ENCODE data around the gene MGLL.

Gene MGLL

DNA sequence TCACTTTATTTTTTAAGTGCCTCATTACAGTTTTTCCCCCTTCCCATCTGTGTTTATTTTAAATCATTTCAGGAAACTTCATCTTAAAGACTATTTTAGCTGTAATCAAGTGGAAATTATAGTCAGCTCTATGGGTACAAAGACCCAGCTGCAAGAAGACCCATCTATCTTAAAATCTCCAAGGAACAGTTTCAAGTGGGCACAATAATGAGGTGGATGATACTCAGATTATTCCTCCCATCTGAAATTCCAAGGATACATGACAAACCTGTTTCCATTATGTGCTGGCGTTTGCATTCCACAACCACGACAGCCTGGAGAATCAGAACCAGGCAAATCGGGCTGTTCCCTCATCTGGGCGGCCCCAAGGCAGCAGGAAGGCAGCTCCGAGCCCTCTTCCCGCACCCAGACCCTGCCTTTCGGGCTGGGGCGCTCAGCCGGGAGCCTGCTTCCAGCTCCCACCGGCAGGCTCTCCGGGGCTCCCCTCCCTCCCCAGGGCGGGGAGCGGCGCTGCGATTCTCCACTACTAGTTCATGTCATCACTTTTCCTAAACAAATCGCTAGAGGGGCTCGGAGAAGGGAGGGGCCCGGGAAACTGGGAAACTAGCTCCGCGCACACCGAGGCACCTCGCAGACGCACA lies at the start of gene MGLL:
Gene MGLL (minus strand): TSS at position 475 of the 641 bp plus-strand sequence. CDS start 197 bp downstream, at position 278.
- DNase-seq = no peak

DNA sequence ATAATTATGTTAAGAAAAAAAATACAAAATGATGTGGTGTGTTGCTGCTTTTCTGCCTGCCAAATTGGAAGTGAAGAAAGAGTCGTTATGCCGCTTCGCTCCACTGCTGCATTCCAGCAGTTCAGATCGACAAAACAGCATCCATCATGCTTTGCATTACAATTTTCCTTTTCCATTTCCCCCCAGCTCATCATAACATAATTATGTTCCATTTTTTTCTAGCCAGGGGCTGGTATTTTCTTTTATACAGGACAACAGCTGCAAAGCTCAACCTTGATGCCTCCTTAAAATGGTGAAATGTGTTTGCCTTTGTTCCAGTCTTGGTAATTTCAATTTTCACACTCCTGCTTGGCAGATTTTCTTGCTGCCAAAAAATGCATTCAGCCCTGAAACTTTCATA lies 47.8 kb upstream of the MGLL start:
- no peak for DNase-seq

DNA sequence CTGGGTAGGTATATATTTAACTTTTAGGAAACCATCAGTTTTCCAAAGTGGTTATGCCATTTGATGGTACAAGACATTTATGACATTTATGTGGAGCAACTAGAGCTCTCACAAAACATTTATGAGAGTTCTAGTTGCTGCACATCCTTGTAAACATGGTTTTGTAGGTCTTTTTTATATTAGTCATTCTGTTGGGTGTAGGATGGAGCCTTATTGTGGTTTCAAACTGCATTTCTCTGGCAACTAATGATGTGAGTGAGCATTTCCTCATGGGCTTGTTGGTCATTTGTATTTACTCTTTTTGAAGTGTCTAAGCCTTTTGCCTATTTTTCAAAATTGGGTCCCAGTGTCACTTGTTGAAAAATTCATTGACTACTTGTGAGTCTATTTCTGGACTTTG lies 45.7 kb upstream of the MGLL start:
- no peak for DNase-seq

DNA sequence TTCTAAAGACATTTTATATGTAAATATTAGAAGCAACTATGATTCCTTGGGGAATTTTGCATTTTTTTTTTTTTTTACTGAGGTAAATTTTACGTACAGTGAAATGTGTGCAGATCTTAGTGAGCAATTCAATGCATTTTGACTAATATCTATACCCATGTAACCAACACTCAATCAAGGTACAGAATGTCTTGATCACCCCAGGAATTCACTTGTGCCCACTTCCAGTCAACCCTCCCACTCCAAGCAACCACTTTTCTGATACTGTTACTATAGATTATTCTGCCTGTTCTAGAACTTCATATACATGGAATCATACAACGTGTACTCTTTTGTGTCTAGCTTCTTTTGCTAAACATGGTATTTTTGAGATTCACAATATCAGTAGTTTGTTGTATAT lies 45.1 kb upstream of the MGLL start:
- no peak for DNase-seq

DNA sequence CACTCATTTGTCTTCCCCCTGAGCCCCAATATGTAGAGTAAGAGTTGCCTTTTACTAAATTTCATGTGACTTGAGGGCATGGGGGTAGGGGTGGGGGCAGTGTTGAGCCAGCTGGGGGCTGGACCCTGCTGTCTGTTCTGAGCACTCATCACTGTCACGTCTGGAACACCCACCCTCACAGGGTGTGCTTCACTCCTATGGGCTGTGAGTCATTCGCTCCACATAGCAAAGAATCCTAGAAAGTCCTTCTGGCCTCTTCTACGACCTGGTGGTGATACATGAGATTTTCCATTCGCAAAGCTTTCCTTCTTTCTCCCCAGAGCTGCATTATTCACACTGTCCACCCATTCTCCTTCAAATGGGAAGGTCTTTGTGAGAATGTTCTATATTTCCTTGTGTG lies 43.6 kb upstream of the MGLL start:
- DNase-seq = peak; percentile 11

DNA sequence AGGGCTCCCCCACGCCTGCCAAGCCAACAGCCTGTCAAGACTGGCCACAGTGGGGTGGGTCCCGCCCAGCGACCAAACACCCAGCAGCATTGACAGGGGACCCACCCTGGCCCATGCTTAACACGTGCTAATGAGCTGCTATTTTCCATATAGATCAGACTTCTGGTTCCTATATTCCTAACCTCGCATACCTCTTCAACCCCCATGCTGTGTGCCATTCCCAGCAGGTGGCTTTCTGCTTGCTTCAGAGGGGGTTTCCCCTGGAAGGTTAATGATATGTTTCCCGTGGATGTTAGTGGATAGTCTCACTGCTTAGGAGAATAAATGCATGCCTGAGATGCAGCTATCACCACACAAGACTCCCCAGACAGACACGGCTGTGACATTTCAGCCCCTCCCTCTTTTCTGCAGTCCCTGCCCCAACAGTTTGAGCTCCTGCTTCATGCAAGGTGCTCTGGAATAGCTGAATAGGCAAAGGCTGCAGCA lies 37.9 kb upstream of the MGLL start:
- DNase-seq = no peak

DNA sequence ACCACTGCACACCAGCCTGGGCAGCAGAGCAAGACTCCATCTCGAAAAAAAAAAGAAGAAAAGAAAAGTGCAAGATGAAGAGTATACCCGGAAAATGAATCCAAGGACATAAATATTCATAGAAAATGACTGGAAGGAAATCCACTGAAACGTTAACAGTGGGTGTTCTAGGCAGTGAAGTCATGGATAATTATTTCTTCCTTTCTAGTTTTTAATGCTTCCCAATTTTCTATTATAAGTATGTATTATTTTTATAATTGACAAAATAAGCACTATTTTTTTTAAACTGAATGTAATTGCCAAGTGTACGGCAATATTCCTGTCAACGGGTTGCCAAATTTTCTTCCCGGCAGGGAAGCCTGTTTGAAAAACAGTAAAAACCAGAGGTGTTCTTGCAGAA lies 37.4 kb upstream of the MGLL start:
- DNase-seq = no peak

DNA sequence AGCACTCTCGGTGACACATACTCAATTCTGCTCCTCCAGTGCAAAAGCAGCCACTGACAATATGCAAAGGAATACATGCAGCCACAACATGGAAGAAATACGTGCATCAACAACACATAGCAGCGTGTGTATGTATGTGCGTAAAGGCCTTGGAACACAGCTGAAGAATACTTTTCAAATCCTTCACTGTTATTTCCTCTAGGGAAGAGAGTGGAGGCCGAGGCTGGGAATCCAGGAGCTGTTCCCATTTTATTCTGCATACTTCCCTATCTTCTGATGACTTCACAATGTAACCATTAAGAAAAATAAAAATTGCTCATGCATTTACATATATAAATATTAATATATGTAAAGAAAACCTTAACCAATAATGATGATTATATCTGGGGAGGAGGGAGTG lies 36.6 kb upstream of the MGLL start:
- no peak for DNase-seq

DNA sequence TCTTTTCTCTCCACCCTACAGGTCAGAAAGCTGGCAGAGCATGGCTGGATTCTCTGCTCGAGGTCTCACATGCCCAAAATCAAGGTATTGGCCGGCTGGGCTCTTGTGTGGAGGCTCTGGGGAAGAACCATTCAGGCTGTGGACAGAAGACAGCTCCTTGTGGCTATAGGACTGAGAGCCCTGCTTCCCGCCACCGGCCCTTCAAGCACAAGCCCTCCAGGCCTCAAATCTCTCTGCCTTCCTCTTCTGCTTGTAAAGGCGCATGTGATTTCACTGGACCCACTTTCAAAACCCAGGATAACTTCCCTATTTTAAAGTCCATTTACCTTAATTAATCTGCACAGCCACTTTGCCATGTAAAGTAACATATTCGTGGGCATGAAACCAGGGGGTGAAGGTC lies 36.2 kb upstream of the MGLL start:
- no peak for DNase-seq

DNA sequence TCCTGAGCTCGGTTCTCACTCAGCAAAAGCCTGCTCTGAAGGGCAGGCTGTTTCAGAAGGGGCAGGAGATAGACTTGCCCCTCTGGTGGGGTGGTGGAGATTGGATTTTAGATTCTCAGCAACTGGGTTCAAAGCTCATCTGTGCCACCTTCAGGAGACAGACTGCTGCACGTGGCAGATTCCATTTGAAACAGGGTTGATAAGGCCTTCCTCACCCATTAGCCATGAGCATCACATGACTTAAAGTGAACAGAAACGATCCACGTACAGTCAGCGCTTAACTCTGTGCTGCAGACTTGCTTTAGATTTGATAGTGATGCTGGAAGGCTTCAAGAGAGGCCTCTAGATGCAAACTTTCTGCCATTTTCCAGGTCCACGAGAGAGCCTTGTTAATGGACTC lies 35.0 kb upstream of the MGLL start:
- DNase-seq = no peak

DNA sequence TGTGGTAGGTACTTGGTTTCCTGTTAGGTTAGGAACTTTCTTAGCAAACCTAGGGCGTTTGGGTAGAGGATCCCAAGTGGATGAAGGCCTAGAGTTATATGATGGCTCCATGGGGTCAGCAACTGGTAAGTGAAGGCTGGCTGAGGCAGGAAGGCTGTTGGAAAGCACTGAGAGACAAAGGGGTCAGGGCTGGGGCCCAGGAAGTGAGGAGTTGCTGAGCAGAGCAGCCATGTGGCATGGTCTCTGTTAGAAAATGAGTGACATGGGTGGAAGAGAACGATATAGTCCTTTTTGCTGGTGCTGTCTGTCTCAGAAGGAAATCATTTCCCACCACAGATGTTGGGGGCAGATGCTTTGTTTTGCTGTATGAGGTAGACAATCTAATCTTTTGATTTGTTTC lies 34.5 kb upstream of the MGLL start:
- no peak for DNase-seq

DNA sequence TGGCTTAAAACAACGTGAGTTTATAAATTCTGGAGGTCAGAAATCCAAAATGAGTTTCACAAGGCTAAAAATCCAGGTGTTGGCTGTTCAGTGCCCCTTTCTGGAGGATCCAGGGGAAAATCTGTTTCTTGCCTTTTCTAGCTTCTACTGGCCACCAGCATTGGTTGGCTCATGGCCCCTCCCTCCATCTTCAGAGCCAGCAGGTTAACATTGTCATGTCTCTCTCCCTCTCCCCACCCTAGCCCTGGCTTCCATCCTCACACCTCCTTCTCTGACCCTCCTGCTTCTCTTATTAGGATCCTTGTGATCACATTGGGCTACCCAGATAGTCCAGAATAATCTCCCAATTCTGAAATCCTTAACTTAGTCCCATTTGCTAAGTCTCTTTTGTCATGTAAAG lies 32.9 kb upstream of the MGLL start:
- DNase-seq = no peak

DNA sequence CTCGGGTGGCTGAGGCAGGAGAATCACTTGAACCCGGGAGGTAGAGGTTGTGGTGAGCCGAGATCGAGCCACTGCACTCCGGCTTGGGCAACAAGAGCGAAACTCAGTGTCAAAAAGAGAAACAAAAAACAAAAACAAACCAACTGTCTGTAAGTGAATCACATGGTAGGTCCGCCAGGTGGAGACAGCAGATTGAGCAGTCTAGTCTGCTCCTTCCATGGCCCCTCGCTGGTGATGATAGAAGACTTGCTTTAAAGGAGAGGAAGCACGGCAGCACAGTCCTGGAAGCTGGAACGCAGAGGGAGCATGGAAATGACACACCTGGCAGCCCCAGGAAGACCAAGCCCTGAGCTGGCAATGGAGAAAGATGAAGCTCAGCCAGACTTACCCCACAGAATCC lies 31.4 kb upstream of the MGLL start:
- no peak for DNase-seq

DNA sequence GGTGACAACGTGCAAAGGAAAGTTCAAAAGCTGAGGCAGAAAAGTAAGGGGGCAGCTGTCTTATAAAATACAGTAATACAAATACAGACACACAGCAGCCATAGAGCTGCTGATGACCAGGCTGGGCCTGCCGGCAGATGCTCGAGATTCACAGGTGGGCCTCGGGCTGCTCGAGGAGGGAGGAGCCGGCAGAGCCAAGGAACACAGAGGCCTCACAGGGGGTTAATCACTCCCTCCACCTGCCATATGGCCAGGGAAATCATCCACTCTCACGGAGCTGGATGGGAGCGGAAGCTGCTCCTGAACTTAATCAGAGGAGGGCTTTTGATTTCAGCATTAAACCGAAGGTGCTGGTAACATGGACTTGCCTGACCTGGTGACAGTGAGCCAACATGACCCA lies 29.6 kb upstream of the MGLL start:
- no peak for DNase-seq

DNA sequence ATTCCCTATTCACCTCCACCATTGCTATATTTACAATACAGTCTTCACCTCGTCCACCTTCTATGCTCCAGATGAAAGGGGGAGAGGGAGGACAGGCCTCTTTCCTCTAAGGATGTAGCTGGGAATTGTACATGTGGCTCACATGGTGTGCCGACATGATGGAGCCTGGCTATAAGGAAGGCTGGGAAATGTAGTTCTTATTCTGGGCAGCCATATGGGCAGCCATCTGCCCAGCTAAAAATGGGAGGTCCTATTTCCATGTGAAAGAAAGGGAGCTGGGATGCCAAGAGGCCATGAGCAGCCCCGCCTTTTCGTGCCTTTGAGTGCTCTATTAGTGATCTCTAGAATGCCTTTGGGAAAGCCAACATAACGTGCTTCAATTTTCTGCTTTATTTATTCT lies 27.1 kb upstream of the MGLL start:
- DNase-seq = no peak

DNA sequence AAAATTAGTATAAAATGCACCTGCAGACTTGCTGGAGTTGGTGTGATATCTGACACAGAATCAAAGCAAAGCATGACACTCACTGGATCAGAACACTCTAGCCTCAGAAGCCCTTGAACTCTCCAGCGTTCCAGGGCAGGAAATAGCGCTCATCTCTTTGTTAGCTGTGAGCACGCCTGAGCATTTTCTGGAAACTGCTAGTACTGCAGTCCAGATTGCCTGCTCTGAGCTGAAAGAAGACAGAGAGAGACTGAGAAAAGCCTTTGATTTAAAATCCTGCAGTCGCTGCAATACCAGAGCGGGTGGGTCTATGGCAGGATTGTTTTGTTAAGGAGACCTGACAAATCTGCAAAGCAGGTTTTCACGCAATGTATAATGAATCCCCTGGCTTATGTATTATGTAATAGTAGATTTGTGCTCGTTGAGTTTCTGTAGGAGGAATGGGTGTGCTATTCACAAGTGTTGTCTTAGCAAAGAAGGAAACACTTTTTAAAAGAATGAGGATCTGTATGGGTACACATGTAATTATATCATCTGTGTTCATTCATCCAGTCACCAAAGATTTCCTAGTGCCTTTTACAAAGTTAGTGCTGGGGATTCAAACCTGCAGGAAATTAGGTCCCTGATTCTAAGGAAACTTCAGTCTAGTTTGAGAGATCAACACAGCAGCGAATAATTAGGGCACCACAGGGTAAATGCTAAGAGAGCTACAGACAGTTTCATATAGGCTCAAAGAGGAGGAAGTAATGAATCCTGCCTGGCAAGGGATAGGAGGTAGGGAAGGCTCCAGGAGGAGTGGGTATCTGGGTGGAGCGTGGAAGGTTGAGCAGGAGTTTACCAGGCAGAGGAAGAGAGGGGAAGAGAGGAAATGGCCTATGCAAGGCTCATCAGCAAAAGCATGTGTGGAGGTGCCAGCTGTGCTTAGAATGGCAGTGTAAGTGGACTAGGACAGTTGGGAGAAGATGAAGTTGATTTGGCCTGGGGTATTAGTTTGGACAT lies 26.1 kb upstream of the MGLL start:
- DNase-seq = no peak

DNA sequence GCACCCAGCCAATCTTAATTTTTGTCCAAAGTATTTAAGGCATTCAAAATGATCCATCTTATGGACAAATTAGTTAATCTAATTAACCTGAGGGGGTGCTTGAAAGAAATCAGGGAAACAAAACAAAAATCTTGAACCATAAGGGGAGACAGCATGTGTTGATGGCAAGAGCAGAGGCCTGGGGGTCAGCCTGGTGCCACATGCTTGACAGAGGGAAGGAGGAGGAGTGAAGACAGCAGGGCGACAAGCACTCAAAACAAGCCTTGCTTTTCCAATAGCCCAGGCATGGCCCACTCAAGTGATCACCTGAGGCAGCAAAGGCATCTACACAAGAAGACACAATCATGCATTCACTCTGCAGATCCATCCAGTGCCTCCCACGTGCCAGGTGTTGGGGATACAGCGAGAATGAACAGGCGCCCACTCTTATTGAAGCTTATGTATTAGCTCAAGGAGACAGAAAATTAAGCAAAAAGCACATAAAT lies 25.0 kb upstream of the MGLL start:
- no peak for DNase-seq

DNA sequence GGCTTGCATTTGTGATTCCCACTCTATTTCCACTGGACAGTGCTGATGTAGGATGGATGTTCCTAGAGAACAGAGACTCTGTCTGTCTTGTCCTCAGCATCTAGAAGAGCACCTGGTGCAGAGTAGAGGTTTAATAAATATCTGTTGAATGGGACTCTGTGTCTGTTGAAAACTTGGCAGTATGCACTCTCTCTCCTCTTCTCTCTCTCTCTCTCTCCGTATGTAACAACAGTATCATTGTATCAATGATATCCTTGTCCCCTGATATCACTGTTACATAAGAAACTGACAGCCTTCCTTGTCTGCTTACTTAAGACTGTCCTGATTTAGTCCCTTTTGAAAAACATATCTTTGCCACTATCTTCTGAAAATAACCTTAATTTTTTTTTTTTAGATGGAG lies 24.3 kb upstream of the MGLL start:
- no peak for DNase-seq

DNA sequence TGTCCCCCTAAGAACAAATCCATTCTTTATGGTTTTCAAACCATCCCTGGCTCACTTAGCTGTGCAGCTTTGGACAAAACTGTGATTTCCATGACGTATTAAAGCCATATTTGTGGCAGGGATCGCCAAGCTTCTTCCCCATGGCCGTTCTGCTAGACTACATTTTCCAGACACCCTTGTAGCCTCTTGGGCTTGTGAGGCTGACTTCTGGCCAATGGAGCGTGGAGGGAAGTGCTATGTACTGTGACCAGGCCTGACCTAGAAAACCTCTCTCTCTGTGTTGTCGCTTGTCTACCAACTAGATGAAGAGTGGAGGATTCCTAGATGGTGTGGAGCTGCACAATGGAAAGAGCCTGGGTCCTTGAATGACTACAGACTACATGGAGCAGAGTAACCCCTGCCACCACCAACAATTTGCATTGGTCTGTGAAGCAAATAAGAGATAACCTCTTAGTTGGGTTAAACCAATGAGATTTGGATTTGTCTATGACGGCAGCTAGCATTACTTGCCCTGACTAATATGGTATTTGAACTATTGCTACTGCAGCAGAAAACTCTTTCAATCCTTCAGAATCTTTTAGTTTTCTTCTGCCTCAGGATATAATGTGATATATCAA lies 22.1 kb upstream of the MGLL start:
- DNase-seq = no peak

DNA sequence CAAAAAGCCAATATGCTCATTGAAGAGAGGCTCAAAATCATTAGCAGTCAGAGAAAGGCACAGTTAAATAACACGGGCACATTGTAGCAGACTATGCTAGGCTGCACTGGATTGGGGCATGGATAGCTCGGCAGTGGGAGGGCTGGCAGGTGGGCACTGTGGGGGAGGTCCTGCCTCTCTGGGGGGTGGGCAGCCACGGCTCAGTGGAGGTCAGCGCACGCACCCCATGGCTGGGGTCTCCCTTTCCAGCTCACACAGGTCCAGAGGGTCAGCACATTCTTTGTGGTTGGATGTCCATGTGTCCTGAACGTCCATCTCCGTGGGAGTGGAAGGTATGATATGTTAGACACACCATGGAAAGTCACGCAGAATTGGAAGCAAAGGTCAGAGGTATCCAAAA lies 18.4 kb upstream of the MGLL start:
- no peak for DNase-seq

DNA sequence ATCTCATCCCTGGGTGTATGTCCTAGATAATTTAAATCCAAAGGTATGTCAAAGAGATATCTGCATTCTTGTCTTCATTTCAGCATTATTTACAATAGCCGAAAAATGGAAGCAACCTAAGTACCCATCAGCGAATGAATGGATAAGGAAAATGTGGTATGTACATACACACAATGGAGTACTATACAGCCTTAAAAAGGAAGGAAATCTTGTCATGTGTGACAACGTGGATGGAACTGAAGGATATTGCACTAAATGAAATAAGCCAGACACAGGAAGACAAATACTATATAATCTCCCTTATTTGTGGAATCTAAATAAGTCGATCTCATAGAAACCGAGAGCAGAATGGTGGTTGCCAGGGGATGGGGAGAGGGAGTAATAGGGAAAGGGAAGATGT lies 16.8 kb upstream of the MGLL start:
- DNase-seq = no peak

DNA sequence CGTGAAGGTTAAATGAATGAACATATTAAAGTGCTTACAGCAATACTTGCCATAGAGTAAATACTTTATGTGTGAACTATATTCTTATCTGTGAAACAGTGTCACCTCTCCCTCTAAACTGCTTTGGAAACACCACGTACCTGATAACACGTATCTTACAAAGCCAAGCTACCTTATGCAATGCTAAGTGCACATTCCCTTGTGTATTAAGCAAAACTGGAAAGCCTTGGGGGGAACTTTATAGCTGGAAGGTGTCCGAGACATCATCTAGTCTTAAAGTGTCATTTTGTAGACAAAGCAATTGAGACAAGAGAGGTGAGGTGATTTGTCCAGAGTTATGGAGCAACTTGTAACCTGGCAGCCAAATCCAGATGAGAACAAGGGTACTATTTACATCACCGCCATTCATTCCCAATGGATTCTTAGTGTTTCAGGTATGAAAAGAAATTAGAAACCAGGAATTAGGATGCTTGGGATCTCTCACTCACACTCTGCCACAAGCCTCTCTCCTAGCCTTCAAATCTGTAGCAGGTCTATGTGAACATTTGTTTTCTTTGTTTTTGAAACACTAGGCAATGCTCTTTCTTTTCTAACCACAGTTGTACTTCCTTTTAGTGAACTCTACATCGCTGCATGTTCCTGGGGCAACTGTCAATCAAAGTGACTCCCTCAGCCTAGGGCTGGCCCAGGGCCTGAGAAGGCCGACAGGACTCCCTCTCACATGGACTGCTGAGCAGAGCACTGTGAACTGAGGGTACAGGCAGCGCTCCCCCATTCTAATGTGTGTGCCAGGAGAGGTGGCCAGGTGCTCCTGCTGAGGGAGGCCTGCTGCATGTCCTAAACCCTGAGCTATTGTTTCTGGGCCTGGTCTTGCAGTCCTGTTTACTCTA lies 13.9 kb upstream of the MGLL start:
- DNase-seq = no peak

DNA sequence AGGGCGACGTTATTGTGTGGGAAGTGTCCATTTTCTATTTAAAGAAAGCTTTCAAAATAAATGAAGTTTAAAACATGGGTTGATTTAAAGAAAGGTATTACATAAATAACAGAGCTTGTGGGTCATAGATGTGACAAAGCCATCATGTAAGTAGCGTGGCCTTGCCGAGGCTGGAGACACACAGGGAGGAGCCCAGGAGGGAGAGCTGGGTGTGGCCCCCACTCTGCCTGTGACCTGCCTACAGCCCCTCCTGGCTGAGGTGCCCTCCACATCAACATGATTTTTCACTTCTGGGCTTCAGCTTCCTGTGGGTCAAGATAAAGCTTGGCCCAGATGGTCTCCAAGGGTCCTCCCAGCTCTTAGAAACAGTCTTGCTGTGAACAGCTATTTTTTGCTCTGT lies 12.5 kb upstream of the MGLL start:
- DNase-seq = no peak
